WERI-Rb-1 (cell line): Measurements from ENCODE around the gene SNX14.

Experiments used
- DNase-seq: peaks from one replicate; pipeline ENCODE4 v3.0.0-alpha.2; 2020
- H3K27ac ChIP-seq: fragments of 250-450 bp; sonication (Bioruptor Pico); 2 replicates; pipeline ENCODE4 v1.5.1; 2020; ENCODE audit warnings: mild to moderate bottlenecking, moderate library complexity
- H3K27me3 ChIP-seq: fragments of 250-450 bp; sonication (Bioruptor Pico); 2 replicates; pipeline ENCODE4 v1.5.1; 2021; ENCODE audit warnings: mild to moderate bottlenecking, low read depth, moderate library complexity; ENCODE audit not compliant: insufficient read depth, severe bottlenecking
- H3K36me3 ChIP-seq: fragments of 250-450 bp; sonication (Bioruptor Pico); 2 replicates; pipeline ENCODE4 v1.5.1; 2020; ENCODE audit warnings: mild to moderate bottlenecking, moderate library complexity
- H3K4me3 ChIP-seq: 2 replicates; pipeline ENCODE4 v1.5.1; 2011; ENCODE audit warnings: low read depth, mild to moderate bottlenecking, control low read depth, low read length
- H3K9me3 ChIP-seq: fragments of 250-450 bp; sonication (Bioruptor Pico); 2 replicates; pipeline ENCODE4 v1.5.1; 2021; ENCODE audit warnings: mild to moderate bottlenecking, moderate library complexity; ENCODE audit not compliant: severe bottlenecking
- CTCF ChIP-seq: IDR thresholded peaks from 2 replicates; pipeline ENCODE4 v1.5.1; 2011; ENCODE audit warnings: low read depth, mild to moderate bottlenecking, control low read depth, inconsistent platforms, low read length

The SNX14 gene

GRCh38 chr6:85468326-85468725 lies 125.3 kb downstream of the SNX14 start:
- H3K36me3 ChIP-seq, result no peaks in the 10 kb centered on the region
- H3K4me3 ChIP-seq, result no peak overlapping the region
- H3K9me3 ChIP-seq, result no peaks in the 10 kb centered on the region
- DNase-seq, result no peak
- TF ChIP-seq CTCF, result no peak
- peaks cover 51% of the 10 kb centered on the region for H3K27me3 ChIP-seq
- no peak overlapping the region for H3K27ac ChIP-seq

- no peak for TF ChIP-seq CTCF
- Histone ChIP-seq H3K4me3 (no peak overlapping the region), H3K9me3 (no peaks in the 10 kb centered on the region), H3K27me3 (peaks cover 62% of the 10 kb centered on the region), H3K36me3 (no peaks in the 10 kb centered on the region), H3K27ac (no peak overlapping the region)
- DNase-seq, result no peak
Measured at GRCh38 chr6:85465762-85466161, 127.9 kb downstream of the SNX14 start.

- DNase-seq, result no peak
- no peak for TF ChIP-seq CTCF
- no peaks in the 10 kb centered on the region for H3K36me3 ChIP-seq
- no peak overlapping the region for H3K27ac ChIP-seq
- no peak overlapping the region for H3K4me3 ChIP-seq
- no peaks in the 10 kb centered on the region for H3K9me3 ChIP-seq
- H3K27me3 ChIP-seq, result peaks cover 60% of the 10 kb centered on the region
Measured at GRCh38 chr6:85464722-85465150, 128.9 kb downstream of the SNX14 start.

- no peak for TF ChIP-seq CTCF
- Histone ChIP-seq H3K36me3 (no peaks in the 10 kb centered on the region), H3K9me3 (no peaks in the 10 kb centered on the region), H3K27ac (no peak overlapping the region), H3K4me3 (no peak overlapping the region), H3K27me3 (peaks cover 62% of the 10 kb centered on the region)
- no peak for DNase-seq
Measured at GRCh38 chr6:85464260-85464644, 129.4 kb downstream of the SNX14 start.

- Histone ChIP-seq H3K36me3 (no peaks in the 10 kb centered on the region), H3K27ac (no peak overlapping the region), H3K4me3 (no peak overlapping the region), H3K27me3 (peaks cover 62% of the 10 kb centered on the region), H3K9me3 (no peaks in the 10 kb centered on the region)
- no peak for DNase-seq
- TF ChIP-seq CTCF, result no peak
Measured at GRCh38 chr6:85463621-85464259, 129.9 kb downstream of the SNX14 start.

GRCh38 chr6:85462673-85463072 lies 131.0 kb downstream of the SNX14 start:
- Histone ChIP-seq H3K36me3 (no peaks in the 10 kb centered on the region), H3K27ac (no peak overlapping the region), H3K27me3 (peaks cover 65% of the 10 kb centered on the region), H3K9me3 (no peaks in the 10 kb centered on the region), H3K4me3 (no peak overlapping the region)
- no peak for TF ChIP-seq CTCF
- DNase-seq, result no peak
